Activated CD4-positive, CD25-positive, alpha-beta regulatory T cell treated with anti-CD3 and anti-CD28 coated beads, Interleukin-2, amount 50 U/mL, for 24 hours (primary cell): ENCODE data around the gene FMN1.

Experiments
- ATAC-seq, 2 donors: fragments of 150-1000 bp; cut with Tn5 transposase; one replicate each; pipeline ENCODE4 v1.10.0; 2021; ENCODE audit warnings: mild to moderate bottlenecking in 1 of 2, moderate library complexity in 1 of 2

Gene FMN1

GRCh38 chr15:32746116-32746857 lies 448.2 kb downstream of the FMN1 start:
- no peak for ATAC-seq

- ATAC-seq = no peak
Measured at GRCh38 chr15:32743411-32744140, 450.9 kb downstream of the FMN1 start.

GRCh38 chr15:32739522-32740063 lies 454.9 kb downstream of the FMN1 start:
- no peak for ATAC-seq

GRCh38 chr15:32738666-32739065 lies 455.8 kb downstream of the FMN1 start:
- ATAC-seq = no peak

- no peak for ATAC-seq
Measured at GRCh38 chr15:32737304-32737703, 457.2 kb downstream of the FMN1 start.

- no peak for ATAC-seq
Measured at GRCh38 chr15:32736701-32737061, 457.8 kb downstream of the FMN1 start.

GRCh38 chr15:32735989-32736700 lies 458.4 kb downstream of the FMN1 start:
- ATAC-seq = no peak

- no peak for ATAC-seq
Measured at GRCh38 chr15:32733281-32733680, 461.2 kb downstream of the FMN1 start.

GRCh38 chr15:32732574-32733157 lies 461.8 kb downstream of the FMN1 start:
- ATAC-seq = no peak

- ATAC-seq = no peak
Measured at GRCh38 chr15:32730677-32731654, 463.5 kb downstream of the FMN1 start.

GRCh38 chr15:32729700-32730395 lies 464.7 kb downstream of the FMN1 start:
- no peak for ATAC-seq

GRCh38 chr15:32723171-32723948 lies 471.2 kb downstream of the FMN1 start:
- peak; percentile 85 to 88 for ATAC-seq

GRCh38 chr15:32722136-32722535 lies 472.4 kb downstream of the FMN1 start:
- no peak for ATAC-seq

GRCh38 chr15:32721596-32721995 lies 472.9 kb downstream of the FMN1 start:
- no peak for ATAC-seq

- ATAC-seq = no peak
Measured at GRCh38 chr15:32718821-32719716, 475.4 kb downstream of the FMN1 start.

GRCh38 chr15:32718227-32718820 lies 476.2 kb downstream of the FMN1 start:
- no peak for ATAC-seq

GRCh38 chr15:32717426-32718226 lies 476.9 kb downstream of the FMN1 start, which contains the start of gene GREM1:
GREM1 (plus strand) TSS chr15:32718004; CDS start chr15:32730691, 12,687 bp downstream.
- no peak for ATAC-seq
